Stimulated activated CD8-positive, alpha-beta memory T cell treated with anti-CD3 and anti-CD28 coated beads, Interleukin-12 subunit alpha, Interleukin-12 subunit beta, amount 100 ng/mL, for 24 hours (primary cell): ENCODE results near the gene JARID2.

Experiments
- DNase-seq: peaks from one replicate; pipeline ENCODE4 v3.0.0-alpha.2; 2020; ENCODE audit errors: extremely low read depth

Gene JARID2

GRCh38 chr6:15264412-15264811, 18.5 kb downstream of the JARID2 start:
- DNase-seq = no peak

GRCh38 chr6:15264902-15265761, 19.3 kb downstream of the JARID2 start:
- DNase-seq = no peak

GRCh38 chr6:15265787-15266186, 19.9 kb downstream of the JARID2 start:
- DNase-seq = no peak

- DNase-seq = no peak
Measured at GRCh38 chr6:15266423-15266996, 20.6 kb downstream of the JARID2 start.

- no peak for DNase-seq
Measured at GRCh38 chr6:15267221-15267620, 21.4 kb downstream of the JARID2 start.

- no peak for DNase-seq
Measured at GRCh38 chr6:15268137-15268908, 22.5 kb downstream of the JARID2 start.

- no peak for DNase-seq
Measured at GRCh38 chr6:15269011-15269410, 23.1 kb downstream of the JARID2 start.

GRCh38 chr6:15269619-15270018, 23.8 kb downstream of the JARID2 start:
- no peak for DNase-seq

- no peak for DNase-seq
Measured at GRCh38 chr6:15270402-15270801, 24.5 kb downstream of the JARID2 start.

GRCh38 chr6:15272562-15272961, 26.7 kb downstream of the JARID2 start:
- DNase-seq = no peak

GRCh38 chr6:15274692-15275387, 29.0 kb downstream of the JARID2 start:
- no peak for DNase-seq

GRCh38 chr6:15276036-15276985, 30.4 kb downstream of the JARID2 start:
- no peak for DNase-seq

GRCh38 chr6:15279047-15279661, 33.3 kb downstream of the JARID2 start:
- no peak for DNase-seq

- no peak for DNase-seq
Measured at GRCh38 chr6:15280028-15280427, 34.2 kb downstream of the JARID2 start.

GRCh38 chr6:15280961-15281360, 35.1 kb downstream of the JARID2 start:
- no peak for DNase-seq

GRCh38 chr6:15282334-15282733, 36.5 kb downstream of the JARID2 start:
- DNase-seq = no peak

- DNase-seq = no peak
Measured at GRCh38 chr6:15283986-15284361, 38.1 kb downstream of the JARID2 start.

GRCh38 chr6:15284743-15285142, 38.9 kb downstream of the JARID2 start:
- no peak for DNase-seq

- no peak for DNase-seq
Measured at GRCh38 chr6:15285682-15286294, 39.9 kb downstream of the JARID2 start.
